Vagina (tissue), 2 donors: ENCODE measurements around the gene CCHCR1.

Experiments used
- CTCF ChIP-seq, 3 experiments: fragments of 450-650 bp in 2 of 3; fragments of 200-600 bp in 1 of 3; sonication (generic) in 1 of 3; IDR thresholded peaks; one replicate each; pipeline ENCODE4 v1.5.1; 2017 to 2019; ENCODE audit warnings: antibody characterized with exemption in 3 of 3, mild to moderate bottlenecking in 2 of 3, moderate library complexity in 2 of 3
- POLR2A ChIP-seq, 2 donors: fragments of 450-650 bp; IDR thresholded peaks; one replicate each; pipeline ENCODE4 v1.6.1; 2017; ENCODE audit warnings: antibody characterized with exemption in 2 of 2, mild to moderate bottlenecking in 2 of 2, moderate library complexity in 2 of 2
- POLR2AphosphoS5 ChIP-seq, 2 donors: sonication (generic); formaldehyde crosslinking; IDR thresholded peaks; one replicate each; pipeline ENCODE4 v1.9.0; 2017; ENCODE audit warnings: antibody characterized with exemption in 2 of 2, mild to moderate bottlenecking in 2 of 2, low read depth in 1 of 2; ENCODE audit not compliant: insufficient read depth in 1 of 2

- TF ChIP-seq CTCF (IDR thresholded peaks at IDR 0.05) (no peak), POLR2AphosphoS5 (IDR thresholded peaks at IDR 0.05; ENCODE audit: insufficient read depth in 1 of 2, low read depth in 1 of 2) (no peak), POLR2A (IDR thresholded peaks at IDR 0.05) (no peak)
These were observed 3.2 kb downstream of the CCHCR1 start for GRCh38 chr6:31154436-31154835.
